Measurements from ENCODE around the gene ARMC9. TPM values are rescaled to one million over a fixed set of nuclear protein-coding genes. Genes with fewer than 3 reads are reported as not detected.
A peak's percentile ranks its signal among the peaks of the same experiment; 100 is the strongest.

Gene ARMC9
- total and polyA plus RNA-seq, 9 donors, result 16.7 to 33.5 (median 29.3) TPM

GRCh38 chr2:231359441-231359840 is 161.0 kb downstream of the ARMC9 start:
- Histone ChIP-seq H3K4me3 (no peak overlapping the region), H3K27ac (no peak overlapping the region), H3K27me3 (no peaks in the 10 kb centered on the region), H3K9me3 (no peaks in the 10 kb centered on the region), H3K36me3 (no peaks in the 10 kb centered on the region), H3K4me1 (ENCODE audit: insufficient read depth) (peaks cover 10% of the 10 kb centered on the region)
- DNase-seq, result peak in 2 of 5 donors; percentile 8 to 11
- TF ChIP-seq EP300 (IDR thresholded peaks at IDR 0.05), result no peak
- TF ChIP-seq POLR2A (IDR thresholded peaks at IDR 0.05), result no peak
- TF ChIP-seq, protein P1, sequence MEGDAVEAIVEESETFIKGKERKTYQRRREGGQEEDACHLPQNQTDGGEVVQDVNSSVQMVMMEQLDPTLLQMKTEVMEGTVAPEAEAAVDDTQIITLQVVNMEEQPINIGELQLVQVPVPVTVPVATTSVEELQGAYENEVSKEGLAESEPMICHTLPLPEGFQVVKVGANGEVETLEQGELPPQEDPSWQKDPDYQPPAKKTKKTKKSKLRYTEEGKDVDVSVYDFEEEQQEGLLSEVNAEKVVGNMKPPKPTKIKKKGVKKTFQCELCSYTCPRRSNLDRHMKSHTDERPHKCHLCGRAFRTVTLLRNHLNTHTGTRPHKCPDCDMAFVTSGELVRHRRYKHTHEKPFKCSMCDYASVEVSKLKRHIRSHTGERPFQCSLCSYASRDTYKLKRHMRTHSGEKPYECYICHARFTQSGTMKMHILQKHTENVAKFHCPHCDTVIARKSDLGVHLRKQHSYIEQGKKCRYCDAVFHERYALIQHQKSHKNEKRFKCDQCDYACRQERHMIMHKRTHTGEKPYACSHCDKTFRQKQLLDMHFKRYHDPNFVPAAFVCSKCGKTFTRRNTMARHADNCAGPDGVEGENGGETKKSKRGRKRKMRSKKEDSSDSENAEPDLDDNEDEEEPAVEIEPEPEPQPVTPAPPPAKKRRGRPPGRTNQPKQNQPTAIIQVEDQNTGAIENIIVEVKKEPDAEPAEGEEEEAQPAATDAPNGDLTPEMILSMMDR (IDR thresholded peaks at IDR 0.05), result no peak
- 95 to 96% (median 96%) methylated on average over 10 of the region's 10 CpGs for WGBS, 3 donors
- intact Hi-C loops (cut with DNase I), result no loop called here

DNA sequence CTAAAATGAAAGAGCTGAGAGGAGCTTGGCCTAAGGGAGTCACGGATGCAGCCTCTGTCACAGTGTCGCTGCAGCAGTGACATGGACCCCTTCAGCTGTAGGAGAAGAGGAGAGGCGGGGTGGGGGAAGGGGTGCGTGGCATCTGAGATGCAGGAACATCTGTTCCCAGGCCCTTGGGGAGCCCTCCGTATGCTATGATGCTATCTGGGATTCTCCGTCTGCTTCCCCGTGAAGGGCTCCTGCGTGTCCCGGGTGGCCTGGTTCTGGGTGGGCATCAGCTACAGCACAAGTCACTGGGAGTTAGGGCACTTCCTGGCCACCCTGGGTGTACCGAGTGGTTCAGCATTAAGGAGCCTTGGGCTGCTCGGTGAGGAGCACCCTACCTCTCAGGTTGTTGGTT is 161.5 kb downstream of the ARMC9 start:
- 96 to 97% (median 97%) methylated on average over 11 of the region's 11 CpGs for WGBS, 3 donors
- peak in 2 of 5 donors; percentile 5 to 21 for DNase-seq
- no peak overlapping the region for H3K27ac ChIP-seq
- H3K36me3 ChIP-seq, result no peaks in the 10 kb centered on the region
- intact Hi-C loops (cut with DNase I), result no loop called here
- H3K27me3 ChIP-seq, result no peaks in the 10 kb centered on the region
- TF ChIP-seq POLR2A (IDR thresholded peaks at IDR 0.05) (no peak), EP300 (IDR thresholded peaks at IDR 0.05) (no peak)
- TF ChIP-seq, protein P1 (IDR thresholded peaks at IDR 0.05), result no peak
- no peak overlapping the region for H3K4me3 ChIP-seq
- no peaks in the 10 kb centered on the region for H3K9me3 ChIP-seq
- peaks cover 10% of the 10 kb centered on the region for H3K4me1 ChIP-seq (ENCODE audit: insufficient read depth)

DNA sequence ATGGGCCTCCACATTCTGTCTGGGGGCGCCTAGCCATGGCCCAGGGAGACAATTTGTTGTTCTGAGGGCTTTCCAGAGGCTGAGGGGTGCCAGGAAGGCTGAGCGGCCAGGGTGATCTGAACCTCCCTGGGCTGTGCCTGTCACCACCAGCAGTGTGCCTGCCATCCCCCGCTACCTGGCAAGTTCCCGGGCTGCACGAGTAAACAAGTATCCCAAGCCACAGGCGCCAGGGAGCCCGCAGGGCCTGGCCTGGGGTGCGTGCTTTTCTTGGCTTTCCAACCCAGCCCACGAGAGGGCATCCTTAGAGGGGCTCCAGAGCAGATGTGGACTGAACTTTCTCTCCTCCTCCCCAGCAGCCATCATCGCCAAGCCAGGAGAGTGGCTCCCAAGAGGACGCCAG is 162.0 kb downstream of the ARMC9 start:
- Histone ChIP-seq H3K36me3 (no peaks in the 10 kb centered on the region), H3K9me3 (no peaks in the 10 kb centered on the region), H3K27me3 (no peaks in the 10 kb centered on the region), H3K4me3 (no peak overlapping the region), H3K4me1 (ENCODE audit: insufficient read depth) (peaks cover 9% of the 10 kb centered on the region), H3K27ac (no peak overlapping the region)
- no peak for DNase-seq
- intact Hi-C loops (cut with DNase I), result no loop called here
- TF ChIP-seq, protein P1 (IDR thresholded peaks at IDR 0.05), result no peak
- TF ChIP-seq EP300 (IDR thresholded peaks at IDR 0.05) (no peak), POLR2A (IDR thresholded peaks at IDR 0.05) (no peak)
- 93 to 97% (median 95%) methylated on average over 11 of the region's 11 CpGs for WGBS, 3 donors

DNA sequence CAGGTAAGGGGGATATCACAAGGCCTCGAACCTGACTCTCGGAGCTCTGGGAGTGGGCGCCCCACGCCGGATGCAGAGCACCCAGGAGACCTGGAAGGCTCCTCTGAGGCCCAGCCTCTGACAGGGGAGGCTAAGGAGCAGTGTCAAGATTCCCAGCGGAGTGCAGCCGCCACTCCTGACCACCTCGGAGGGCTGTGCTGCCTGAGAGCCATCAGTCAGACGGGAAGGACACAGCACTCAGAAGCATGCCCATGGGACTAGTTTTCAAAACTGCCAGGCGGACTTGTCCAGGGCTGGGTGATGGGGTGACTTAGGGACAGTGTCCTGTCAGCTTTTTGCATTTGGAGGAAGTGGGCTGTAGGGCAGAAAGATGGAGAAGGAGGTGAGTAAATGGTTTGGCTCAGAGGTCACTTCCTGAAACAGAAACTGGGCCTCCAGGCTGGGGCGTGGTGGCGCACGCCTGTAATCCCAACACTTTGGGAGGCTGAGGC is 162.5 kb downstream of the ARMC9 start:
- 96 to 99% (median 97%) methylated on average over 8 to 13 of the region's 13 CpGs for WGBS, 3 donors
- H3K36me3 ChIP-seq, result no peaks in the 10 kb centered on the region

More for the DNA sequence above, 162.5 kb downstream of the ARMC9 start:
- DNase-seq, result no peak
- intact Hi-C loops (cut with DNase I), result no loop called here
- Histone ChIP-seq H3K9me3 (no peaks in the 10 kb centered on the region), H3K27me3 (no peaks in the 10 kb centered on the region), H3K4me1 (ENCODE audit: insufficient read depth) (peaks cover 4% of the 10 kb centered on the region), H3K27ac (no peak overlapping the region), H3K4me3 (no peak overlapping the region)
- TF ChIP-seq, protein P1 (IDR thresholded peaks at IDR 0.05), result no peak
- TF ChIP-seq EP300 (IDR thresholded peaks at IDR 0.05), result no peak
- TF ChIP-seq POLR2A (IDR thresholded peaks at IDR 0.05), result no peak

All from ovary (tissue), 9 donors.